ENCODE results near the gene NPM1. TPM values are rescaled to one million over a fixed set of nuclear protein-coding genes. Genes with fewer than 3 reads are reported as not detected.
A peak's percentile ranks its signal among the peaks of the same experiment; 100 is the strongest.

NPM1 gene
- total and polyA plus RNA-seq, 2 donors from 2014 or later = 611 to 612 TPM

GRCh38 chr5:171340491-171340890, 47.2 kb upstream of the NPM1 start:
- Histone ChIP-seq H3K36me3 (ENCODE audit: control insufficient read depth in 2 of 3, insufficient read depth in 3 of 3, low read length in 3 of 3) (no peaks in the 10 kb centered on the region), H3K9ac (ENCODE audit: low read length in 3 of 3) (no peak overlapping the region), H3K27ac (ENCODE audit: low read depth in 2 of 2, low read length in 2 of 2) (no peak overlapping the region), H3K27me3 (ENCODE audit: control insufficient read depth, insufficient read depth, low read length) (peaks cover 7% of the 10 kb centered on the region), H3K4me1 (ENCODE audit: control insufficient read depth in 2 of 3, insufficient read depth in 2 of 3, low read depth in 1 of 3, low read length in 3 of 3) (no peaks in the 10 kb centered on the region), H3K9me3 (ENCODE audit: control insufficient read depth in 2 of 3, insufficient read depth in 1 of 3, low read length in 3 of 3) (no peaks in the 10 kb centered on the region), H3K4me3 (ENCODE audit: low read length in 3 of 3) (no peak overlapping the region)
- DNase-seq (no peak), FAIRE-seq (no peak)
- intact Hi-C loops (cut with DNase I) = no loop called here
- TF ChIP-seq, protein P1, sequence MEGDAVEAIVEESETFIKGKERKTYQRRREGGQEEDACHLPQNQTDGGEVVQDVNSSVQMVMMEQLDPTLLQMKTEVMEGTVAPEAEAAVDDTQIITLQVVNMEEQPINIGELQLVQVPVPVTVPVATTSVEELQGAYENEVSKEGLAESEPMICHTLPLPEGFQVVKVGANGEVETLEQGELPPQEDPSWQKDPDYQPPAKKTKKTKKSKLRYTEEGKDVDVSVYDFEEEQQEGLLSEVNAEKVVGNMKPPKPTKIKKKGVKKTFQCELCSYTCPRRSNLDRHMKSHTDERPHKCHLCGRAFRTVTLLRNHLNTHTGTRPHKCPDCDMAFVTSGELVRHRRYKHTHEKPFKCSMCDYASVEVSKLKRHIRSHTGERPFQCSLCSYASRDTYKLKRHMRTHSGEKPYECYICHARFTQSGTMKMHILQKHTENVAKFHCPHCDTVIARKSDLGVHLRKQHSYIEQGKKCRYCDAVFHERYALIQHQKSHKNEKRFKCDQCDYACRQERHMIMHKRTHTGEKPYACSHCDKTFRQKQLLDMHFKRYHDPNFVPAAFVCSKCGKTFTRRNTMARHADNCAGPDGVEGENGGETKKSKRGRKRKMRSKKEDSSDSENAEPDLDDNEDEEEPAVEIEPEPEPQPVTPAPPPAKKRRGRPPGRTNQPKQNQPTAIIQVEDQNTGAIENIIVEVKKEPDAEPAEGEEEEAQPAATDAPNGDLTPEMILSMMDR (IDR thresholded peaks at IDR 0.05; ENCODE audit: borderline replicate concordance, extremely low read depth, insufficient read depth) = no peak

GRCh38 chr5:171342362-171343111, 45.1 kb upstream of the NPM1 start:
- Histone ChIP-seq H3K4me1 (ENCODE audit: control insufficient read depth in 2 of 3, insufficient read depth in 2 of 3, low read depth in 1 of 3, low read length in 3 of 3) (no peaks in the 10 kb centered on the region), H3K9ac (ENCODE audit: low read length in 3 of 3) (no peak overlapping the region), H3K9me3 (ENCODE audit: control insufficient read depth in 2 of 3, insufficient read depth in 1 of 3, low read length in 3 of 3) (no peaks in the 10 kb centered on the region), H3K27ac (ENCODE audit: low read depth in 2 of 2, low read length in 2 of 2) (no peak overlapping the region), H3K4me3 (ENCODE audit: low read length in 3 of 3) (no peak overlapping the region), H3K27me3 (ENCODE audit: control insufficient read depth, insufficient read depth, low read length) (peaks cover 2% of the 10 kb centered on the region), H3K36me3 (ENCODE audit: control insufficient read depth in 2 of 3, insufficient read depth in 3 of 3, low read length in 3 of 3) (no peaks in the 10 kb centered on the region)
- TF ChIP-seq, protein P1 (IDR thresholded peaks at IDR 0.05; ENCODE audit: borderline replicate concordance, extremely low read depth, insufficient read depth) = peak; percentile 48
- intact Hi-C loops (cut with DNase I) = no loop called here
- DNase-seq = peak; percentile 33 to 81 (median 48)
- no peak for FAIRE-seq

- TF ChIP-seq, protein P1 (IDR thresholded peaks at IDR 0.05; ENCODE audit: borderline replicate concordance, extremely low read depth, insufficient read depth) = no peak
- Histone ChIP-seq H3K27me3 (ENCODE audit: control insufficient read depth, insufficient read depth, low read length) (no peaks in the 10 kb centered on the region), H3K9ac (ENCODE audit: low read length in 3 of 3) (no peak overlapping the region), H3K9me3 (ENCODE audit: control insufficient read depth in 2 of 3, insufficient read depth in 1 of 3, low read length in 3 of 3) (no peaks in the 10 kb centered on the region), H3K4me3 (ENCODE audit: low read length in 3 of 3) (no peak overlapping the region), H3K4me1 (ENCODE audit: control insufficient read depth in 2 of 3, insufficient read depth in 2 of 3, low read depth in 1 of 3, low read length in 3 of 3) (no peaks in the 10 kb centered on the region), H3K27ac (ENCODE audit: low read depth in 2 of 2, low read length in 2 of 2) (no peak overlapping the region), H3K36me3 (ENCODE audit: control insufficient read depth in 2 of 3, insufficient read depth in 3 of 3, low read length in 3 of 3) (no peaks in the 10 kb centered on the region)
- DNase-seq (peak in 1 of 5 donors; percentile 31), FAIRE-seq (no peak)
- intact Hi-C loops (cut with DNase I) = no loop called here
Observed at GRCh38 chr5:171344936-171345608, 42.6 kb upstream of the NPM1 start.

All from kidney (tissue), 14 donors.